Keratinocyte (primary cell): Measurements from ENCODE around the gene UNC13B. TPM values are rescaled to one million over a fixed set of nuclear protein-coding genes. Genes with fewer than 3 reads are reported as not detected.

Experiments used
- DNase-seq: peaks from one replicate; pipeline ENCODE4 v3.0.0-alpha.2; 2011; ENCODE audit warnings: low read depth, missing footprints, low spot score
- FAIRE-seq: peaks from 2 replicates; lab custom pipeline; 2011; peaks lifted over from hg19 to GRCh38; lab: Jason Lieb, UNC
- H2AFZ ChIP-seq: 2 replicates; pipeline ENCODE4 v1.6.0; 2012; ENCODE audit warnings: low read length, control low read depth, inconsistent platforms; ENCODE audit not compliant: control insufficient read depth
- H3K27ac ChIP-seq: 2 replicates; pipeline ENCODE4 v1.5.1; 2011; ENCODE audit warnings: low read length; ENCODE audit not compliant: control insufficient read depth, insufficient read depth
- H3K27me3 ChIP-seq: 3 replicates; pipeline ENCODE4 v1.6.0; 2011; ENCODE audit warnings: low read length; ENCODE audit not compliant: control insufficient read depth, insufficient read depth; ENCODE audit errors: extremely low read depth
- H3K36me3 ChIP-seq, 2 experiments: 2 replicates in 1 of 2; 3 replicates in 1 of 2; pipeline ENCODE4 v1.5.1; 2011; ENCODE audit warnings: low read length in 2 of 2, mild to moderate bottlenecking in 1 of 2; ENCODE audit not compliant: control insufficient read depth in 2 of 2, insufficient read depth in 2 of 2; ENCODE audit errors: extremely low read depth in 1 of 2
- H3K4me1 ChIP-seq: 3 replicates; pipeline ENCODE4 v1.5.1; 2011; ENCODE audit warnings: low read length; ENCODE audit not compliant: control insufficient read depth, insufficient read depth; ENCODE audit errors: extremely low read depth
- H3K4me2 ChIP-seq: 3 replicates; pipeline ENCODE4 v1.6.0; 2011; ENCODE audit warnings: low read depth, low read length; ENCODE audit not compliant: control insufficient read depth, insufficient read depth; ENCODE audit errors: extremely low read depth
- H3K4me3 ChIP-seq, 3 experiments: fragments of 200-600 bp in 1 of 3; sonication (generic) in 1 of 3; 2 replicates in 2 of 3; 3 replicates in 1 of 3; pipeline ENCODE4 v1.5.1; 2011 to 2016; ENCODE audit warnings: low read length in 3 of 3, mild to moderate bottlenecking in 3 of 3, control low read depth in 2 of 3, inconsistent platforms in 1 of 3, low read depth in 1 of 3, mixed read lengths in 1 of 3, mixed run types in 1 of 3, moderate library complexity in 1 of 3; ENCODE audit not compliant: control insufficient read depth in 2 of 3, insufficient read depth in 2 of 3; ENCODE audit errors: extremely low read depth in 1 of 3
- H3K79me2 ChIP-seq: 2 replicates; pipeline ENCODE4 v1.6.0; 2012; ENCODE audit warnings: low read length; ENCODE audit not compliant: control insufficient read depth, insufficient read depth
- H3K9ac ChIP-seq: 3 replicates; pipeline ENCODE4 v1.6.0; 2011; ENCODE audit warnings: low read length; ENCODE audit not compliant: control insufficient read depth, insufficient read depth; ENCODE audit errors: extremely low read depth
- H3K9me1 ChIP-seq: 3 replicates; pipeline ENCODE4 v1.6.0; 2011; ENCODE audit warnings: low read length; ENCODE audit not compliant: control insufficient read depth, insufficient read depth; ENCODE audit errors: extremely low read depth
- H3K9me3 ChIP-seq: 2 replicates; pipeline ENCODE4 v1.5.1; 2012; ENCODE audit warnings: low read depth, low read length; ENCODE audit not compliant: control insufficient read depth
- H4K20me1 ChIP-seq: 3 replicates; pipeline ENCODE4 v1.6.0; 2011; ENCODE audit warnings: low read length; ENCODE audit not compliant: control insufficient read depth, insufficient read depth; ENCODE audit errors: extremely low read depth
- CTCF ChIP-seq, 3 experiments: IDR thresholded peaks in 1 of 3; conservative IDR thresholded peaks in 1 of 3; optimal IDR thresholded peaks in 1 of 3; 2 replicates in 2 of 3; 3 replicates in 1 of 3; pipeline versions ENCODE3 to v1.5.1; 2011; ENCODE audit warnings: low read length in 3 of 3, mild to moderate bottlenecking in 3 of 3, moderate library complexity in 2 of 3, control low read depth in 1 of 3, inconsistent platforms in 1 of 3; ENCODE audit not compliant: insufficient read depth in 2 of 3; ENCODE audit errors: extremely low read depth in 1 of 3
- EZH2 ChIP-seq: IDR thresholded peaks from one replicate; pipeline ENCODE4 v1.6.1; 2012; ENCODE audit warnings: inconsistent platforms, mild to moderate bottlenecking, low read length, moderate library complexity
- dilution Hi-C: fragments of 300-500 bp; cut with MboI; formaldehyde crosslinking; loops from one replicate; pipeline ENCODE4 v1.7.0; 2020; ENCODE audit warnings: low sequenced_read_pairs; ENCODE audit not compliant: extremely low pct_ligation_motif_present
- polyA plus RNA-seq, 5 experiments: library from polyadenylated mRNA; depleted of rRNA in 3 of 5; stranded (reverse) in 3 of 5; stranded (forward) in 1 of 5; unstranded in 1 of 5; fragments of >200 nt; gene quantifications; 1 replicate in 1 of 5; 2 replicates in 3 of 5; 3 replicates in 1 of 5; pipeline versions ENCODE4 v1.2.1 to v1.2.3, GENCODE V29; 2011 to 2012; ENCODE audit warnings: missing spikeins in 2 of 5, low read depth in 1 of 5, low replicate concordance in 1 of 5

Gene UNC13B
- polyA plus RNA-seq, 1 donor (not counting 4 experiments of a cell fraction or from before 2014, with no cell fraction given), result 9.3 TPM

- Histone ChIP-seq H3K4me1 (no peaks in the 10 kb centered on the region), H3K9ac (no peak overlapping the region), H3K4me3 (no peak overlapping the region), H3K36me3 (no peaks in the 10 kb centered on the region), H2AFZ (no peak overlapping the region), H3K9me1 (no peaks in the 10 kb centered on the region), H3K27me3 (no peaks in the 10 kb centered on the region), H4K20me1 (no peaks in the 10 kb centered on the region), H3K27ac (no peak overlapping the region), H3K79me2 (no peaks in the 10 kb centered on the region), H3K4me2 (no peak overlapping the region), H3K9me3 (peaks cover 1% of the 10 kb centered on the region)
- DNase-seq (no peak), FAIRE-seq (no peak)
- TF ChIP-seq EZH2 (no peak), CTCF (optimal IDR thresholded peaks at IDR 0.05 in 1 of 3, IDR thresholded peaks at IDR 0.05 in 1 of 3, conservative IDR thresholded peaks at IDR 0.05 in 1 of 3; ENCODE audit: extremely low read depth in 1 of 3, insufficient read depth in 2 of 3, low read length in 3 of 3) (no peak)
- dilution Hi-C loops, result no loop called here
These were observed 63.9 kb downstream of the UNC13B start for GRCh38 chr9:35225677-35226076.

GRCh38 chr9:35226651-35227050 lies 64.8 kb downstream of the UNC13B start:
- Histone ChIP-seq H3K9ac (no peak overlapping the region), H3K79me2 (no peaks in the 10 kb centered on the region), H3K4me3 (no peak overlapping the region), H4K20me1 (no peaks in the 10 kb centered on the region), H3K4me1 (no peaks in the 10 kb centered on the region), H3K9me3 (peaks cover 1% of the 10 kb centered on the region), H3K4me2 (no peak overlapping the region), H3K27ac (no peak overlapping the region), H2AFZ (no peak overlapping the region), H3K9me1 (no peaks in the 10 kb centered on the region), H3K36me3 (no peaks in the 10 kb centered on the region), H3K27me3 (no peaks in the 10 kb centered on the region)
- TF ChIP-seq EZH2 (no peak), CTCF (optimal IDR thresholded peaks at IDR 0.05 in 1 of 3, IDR thresholded peaks at IDR 0.05 in 1 of 3, conservative IDR thresholded peaks at IDR 0.05 in 1 of 3; ENCODE audit: extremely low read depth in 1 of 3, insufficient read depth in 2 of 3, low read length in 3 of 3) (no peak)
- DNase-seq (no peak), FAIRE-seq (no peak)
- dilution Hi-C loops, result no loop called here
